Activated CD8-positive, alpha-beta T cell treated with anti-CD3 and anti-CD28 coated beads for 36 hours (primary cell): ENCODE measurements around the gene REPS1. TPM values are rescaled to one million over a fixed set of nuclear protein-coding genes. Genes with fewer than 3 reads are reported as not detected.

ENCODE experiments used
- ATAC-seq: fragments of 200-7000 bp; cut with Tn5 transposase; one replicate; pipeline ENCODE4 v1.10.0; 2021; ENCODE audit warnings: mild to moderate bottlenecking, moderate library complexity
- CTCF ChIA-PET: fragments of 350-600 bp; sonication (Branson Sonifier 250); formaldehyde crosslinking; loops from one replicate; lab custom pipeline; 2021; ENCODE audit warnings: antibody characterized with exemption; lab: Charles Lee
- POLR2A ChIA-PET: fragments of 350-600 bp; sonication (Branson Sonifier 250); formaldehyde crosslinking; loops from one replicate; lab custom pipeline; 2021; ENCODE audit warnings: antibody characterized with exemption; lab: Charles Lee
- DNase-seq: peaks from one replicate; pipeline ENCODE4 v3.0.0-alpha.2; 2020
- H3K27ac Mint-ChIP-seq: one replicate; pipeline ENCODE4 v1.8.0; 2021; ENCODE audit warnings: mild to moderate bottlenecking, mixed read lengths
- H3K27me3 Mint-ChIP-seq: one replicate; pipeline ENCODE4 v1.8.0; 2021; ENCODE audit warnings: mixed read lengths
- H3K36me3 Mint-ChIP-seq: one replicate; pipeline ENCODE4 v1.8.0; 2021; ENCODE audit warnings: low read depth, mixed read lengths
- H3K4me1 Mint-ChIP-seq: one replicate; pipeline ENCODE4 v1.8.0; 2021; ENCODE audit warnings: low read depth, mixed read lengths
- H3K4me3 Mint-ChIP-seq: one replicate; pipeline ENCODE4 v1.8.0; 2021; ENCODE audit warnings: mild to moderate bottlenecking, moderate library complexity, mixed read lengths
- H3K9me3 Mint-ChIP-seq: one replicate; pipeline ENCODE4 v1.8.0; 2021; ENCODE audit warnings: mixed read lengths
- CTCF ChIP-seq: fragments of 200-600 bp; IDR thresholded peaks from one replicate; pipeline ENCODE4 v1.8.0; 2022; ENCODE audit warnings: antibody characterized with exemption, mild to moderate bottlenecking
- intact Hi-C: fragments of 100-400 bp; cut with micrococcal nuclease; formaldehyde crosslinking; loops from one replicate; pipeline ENCODE4 v1.10.0; 2022
- total RNA-seq, 2 experiments: library from RNA; stranded (reverse); gene quantifications; one replicate each; pipeline ENCODE4 v1.2.3, GENCODE V29; 2021

The REPS1 gene
- total RNA-seq, 2 experiments from 2014 or later: 44.9 to 46.6 TPM

- TF ChIP-seq CTCF: no peak
- no peaks in the 10 kb centered on the region for H3K27me3 Mint-ChIP-seq
- POLR2A ChIA-PET: no interaction called here
- no peaks in the 10 kb centered on the region for H3K36me3 Mint-ChIP-seq
- H3K27ac Mint-ChIP-seq: no peak overlapping the region
- H3K4me3 Mint-ChIP-seq: no peak overlapping the region
- intact Hi-C loops: no loop called here
- CTCF ChIA-PET: interaction anchor here (1.7 kb wide), 1 partner anchor 25 kb away, joined by 5 read pairs; no protein-coding TSS in a partner anchor
- peaks cover 1% of the 10 kb centered on the region for H3K4me1 Mint-ChIP-seq
- ATAC-seq (no peak), DNase-seq (no peak)
- no peaks in the 10 kb centered on the region for H3K9me3 Mint-ChIP-seq
Measured at GRCh38 chr6:139013185-139013800, 25.2 kb upstream of the REPS1 start.

GRCh38 chr6:139011980-139012379, 23.9 kb upstream of the REPS1 start:
- Mint-ChIP-seq H3K9me3 (no peaks in the 10 kb centered on the region), H3K36me3 (no peaks in the 10 kb centered on the region), H3K27me3 (no peaks in the 10 kb centered on the region), H3K4me1 (peaks cover 1% of the 10 kb centered on the region), H3K4me3 (no peak overlapping the region), H3K27ac (no peak overlapping the region)
- no peak for TF ChIP-seq CTCF
- CTCF ChIA-PET: interaction anchor here (1.0 to 1.7 kb wide), 2 partner anchors 23 to 332 kb away, joined by 3 to 5 read pairs; no protein-coding TSS in a partner anchor
- ATAC-seq (no peak), DNase-seq (no peak)
- intact Hi-C loops: no loop called here
- POLR2A ChIA-PET: no interaction called here

- Mint-ChIP-seq H3K4me1 (no peaks in the 10 kb centered on the region), H3K4me3 (no peak overlapping the region), H3K36me3 (no peaks in the 10 kb centered on the region), H3K9me3 (no peaks in the 10 kb centered on the region), H3K27me3 (no peaks in the 10 kb centered on the region), H3K27ac (no peak overlapping the region)
- no peak for TF ChIP-seq CTCF
- ChIA-PET CTCF (no interaction called here), POLR2A (no interaction called here)
- DNase-seq (no peak), ATAC-seq (no peak)
- intact Hi-C loops: no loop called here
Measured at GRCh38 chr6:139010674-139011073, 22.6 kb upstream of the REPS1 start.

GRCh38 chr6:139008117-139008516, 20.1 kb upstream of the REPS1 start:
- Mint-ChIP-seq H3K27me3 (no peaks in the 10 kb centered on the region), H3K36me3 (no peaks in the 10 kb centered on the region), H3K4me1 (no peaks in the 10 kb centered on the region), H3K4me3 (no peak overlapping the region), H3K27ac (no peak overlapping the region), H3K9me3 (no peaks in the 10 kb centered on the region)
- TF ChIP-seq CTCF: no peak
- intact Hi-C loops: no loop called here
- ChIA-PET CTCF (interaction anchor here (0.5 to 1.4 kb wide), 2 partner anchors 10 to 112 kb away, joined by 3 to 4 read pairs; no protein-coding TSS in a partner anchor), POLR2A (interaction anchor here (0.8 kb wide), 1 partner anchor 13 kb away, joined by 3 read pairs; no protein-coding TSS in a partner anchor)
- ATAC-seq: no peak
- DNase-seq: no peak

- CTCF ChIA-PET: interaction anchor here (1.4 kb wide), 1 partner anchor 11 kb away, joined by 4 read pairs; no protein-coding TSS in a partner anchor
- no peak overlapping the region for H3K27ac Mint-ChIP-seq
- no peak for ATAC-seq
- POLR2A ChIA-PET: no interaction called here
- H3K4me1 Mint-ChIP-seq: no peaks in the 10 kb centered on the region
- H3K27me3 Mint-ChIP-seq: no peaks in the 10 kb centered on the region
- H3K9me3 Mint-ChIP-seq: no peaks in the 10 kb centered on the region
- DNase-seq: no peak
- TF ChIP-seq CTCF: no peak
- intact Hi-C loops: no loop called here
- H3K36me3 Mint-ChIP-seq: no peaks in the 10 kb centered on the region
- H3K4me3 Mint-ChIP-seq: no peak overlapping the region
Measured at GRCh38 chr6:139007428-139007827, 19.4 kb upstream of the REPS1 start.
